CD4-positive, alpha-beta memory T cell (primary cell): ENCODE data around the gene SLC25A6. TPM values are rescaled to one million over a fixed set of nuclear protein-coding genes. Genes with fewer than 3 reads are reported as not detected.
A peak's percentile ranks its signal among the peaks of the same experiment; 100 is the strongest.
"Not testable (repeated sequence)": the region's sequence is repeated elsewhere in the genome, so short reads cannot be mapped to it uniquely, and the experiment has no call there.

Experiments
- CTCF ChIA-PET: fragments of 350-600 bp; sonication (Branson Sonifier 250); formaldehyde crosslinking; loops from one replicate; lab custom pipeline; 2021; ENCODE audit warnings: inconsistent platforms; ENCODE audit not compliant: partially characterized antibody; lab: Charles Lee
- POLR2A ChIA-PET: fragments of 350-600 bp; sonication (Branson Sonifier 250); formaldehyde crosslinking; loops from one replicate; lab custom pipeline; 2021; ENCODE audit not compliant: partially characterized antibody; lab: Charles Lee
- DNase-seq, 5 donors: peaks; one replicate each; pipeline versions ENCODE4 v3.0.0 to v3.0.0-alpha.2; 2020 to 2022; ENCODE audit warnings: mixed read lengths in 1 of 5
- H3K27ac ChIP-seq: one replicate; pipeline ENCODE4 v1.7.0; 2013; ENCODE audit warnings: low read depth, low read length
- H3K27me3 ChIP-seq: 2 replicates; pipeline ENCODE4 v1.7.0; 2013; ENCODE audit warnings: mild to moderate bottlenecking, low read length, moderate library complexity; ENCODE audit not compliant: insufficient read depth
- H3K36me3 ChIP-seq: 2 replicates; pipeline ENCODE4 v1.7.0; 2013; ENCODE audit warnings: mild to moderate bottlenecking, low read length, moderate library complexity; ENCODE audit not compliant: insufficient read depth
- H3K4me1 ChIP-seq: 2 replicates; pipeline ENCODE4 v1.7.0; 2013; ENCODE audit warnings: mild to moderate bottlenecking, low read length, moderate library complexity; ENCODE audit not compliant: insufficient read depth
- H3K4me3 ChIP-seq, 2 donors: one replicate each; pipeline ENCODE4 v1.7.0; 2013; ENCODE audit warnings: low read length in 2 of 2, mild to moderate bottlenecking in 1 of 2
- H3K9me3 ChIP-seq, 2 donors: one replicate each; pipeline ENCODE4 v1.7.0; 2013; ENCODE audit warnings: low read length in 2 of 2, control low read depth in 1 of 2; ENCODE audit not compliant: control insufficient read depth in 1 of 2
- H3K27ac Mint-ChIP-seq, 7 donors: one replicate each; pipeline ENCODE4 v1.8.0; 2020 to 2021; ENCODE audit warnings: mixed read lengths in 7 of 7, mild to moderate bottlenecking in 6 of 7, inconsistent platforms in 3 of 7, moderate library complexity in 3 of 7
- H3K27me3 Mint-ChIP-seq, 2 donors: one replicate each; pipeline ENCODE4 v1.8.0; 2020 to 2021; ENCODE audit warnings: mixed read lengths in 2 of 2
- H3K36me3 Mint-ChIP-seq, 2 donors: one replicate each; pipeline ENCODE4 v1.8.0; 2020 to 2021; ENCODE audit warnings: mixed read lengths in 2 of 2, inconsistent platforms in 1 of 2, mild to moderate bottlenecking in 1 of 2
- H3K4me1 Mint-ChIP-seq, 4 donors: one replicate each; pipeline ENCODE4 v1.8.0; 2020 to 2021; ENCODE audit warnings: mixed read lengths in 4 of 4, mild to moderate bottlenecking in 1 of 4
- H3K4me3 Mint-ChIP-seq, 8 donors: one replicate each; pipeline ENCODE4 v1.8.0; 2020 to 2021; ENCODE audit warnings: mixed read lengths in 8 of 8, mild to moderate bottlenecking in 7 of 8, moderate library complexity in 6 of 8, inconsistent platforms in 3 of 8
- H3K9me3 Mint-ChIP-seq, 8 donors: one replicate each; pipeline ENCODE4 v1.8.0; 2020 to 2021; ENCODE audit warnings: mixed read lengths in 8 of 8, mild to moderate bottlenecking in 5 of 8, inconsistent platforms in 3 of 8, moderate library complexity in 1 of 8
- intact Hi-C: fragments of 100-400 bp; cut with micrococcal nuclease; formaldehyde crosslinking; loops from one replicate; pipeline ENCODE4 v1.15.1; 2023
- polyA plus RNA-seq, 2 donors: library from polyadenylated mRNA; unstranded; fragments of 300-500 nt; fragmentation: Illumina TruSeq; gene quantifications; one replicate each; pipeline ENCODE4 v1.2.3, GENCODE V29; 2021
- total RNA-seq, 2 experiments: library from RNA; stranded (reverse); gene quantifications; one replicate each; pipeline ENCODE4 v1.2.3, GENCODE V29; 2021

Gene SLC25A6
- total and polyA plus RNA-seq, 4 experiments from 2014 or later: 249 to 540 (median 388) TPM

DNA sequence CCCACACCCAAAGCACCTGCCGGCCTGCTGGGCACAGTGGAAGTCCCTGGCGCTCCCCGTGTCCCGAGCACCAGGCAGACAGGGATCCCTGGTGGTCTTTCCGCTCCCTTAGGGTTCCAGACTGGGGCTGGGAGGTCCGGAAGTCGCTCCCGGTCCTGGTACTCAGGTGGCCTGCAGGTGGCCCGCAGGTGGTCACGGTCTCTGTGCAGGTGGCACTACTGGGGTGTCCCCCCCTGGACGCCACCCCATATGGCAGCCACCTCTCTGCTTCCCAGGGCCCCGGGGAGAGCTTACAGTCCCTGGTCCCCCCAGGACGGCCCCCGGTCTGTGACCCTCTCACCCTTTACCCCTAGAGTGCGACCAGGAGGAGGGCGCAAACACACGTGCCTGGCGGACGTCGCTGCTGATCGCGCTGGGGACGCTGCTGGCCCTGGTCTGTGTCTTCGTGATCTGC is 13.6 kb downstream of the SLC25A6 start:
- intact Hi-C loops: no loop called here
- Mint-ChIP-seq H3K36me3 (peaks cover 0 to under 1% of the 10 kb centered on the region in 2 donors), H3K27me3 (no peaks in the 10 kb centered on the region), H3K27ac (peak overlapping the region in 1 of 7 donors; percentile 35), H3K4me1 (peaks cover 0 to 5% (median 1%) of the 10 kb centered on the region in 4 donors), H3K4me3 (no peak overlapping the region), H3K9me3 (no peaks in the 10 kb centered on the region)
- DNase-seq: no peak
- no peaks in the 10 kb centered on the region for H3K36me3 ChIP-seq
- no peaks in the 10 kb centered on the region for H3K4me1 ChIP-seq
- ChIA-PET POLR2A (no interaction called here), CTCF (no interaction called here)
- H3K9me3 ChIP-seq: no peaks in the 10 kb centered on the region
- no peak overlapping the region for H3K4me3 ChIP-seq
- no peak overlapping the region for H3K27ac ChIP-seq
- H3K27me3 ChIP-seq: no peaks in the 10 kb centered on the region

DNA sequence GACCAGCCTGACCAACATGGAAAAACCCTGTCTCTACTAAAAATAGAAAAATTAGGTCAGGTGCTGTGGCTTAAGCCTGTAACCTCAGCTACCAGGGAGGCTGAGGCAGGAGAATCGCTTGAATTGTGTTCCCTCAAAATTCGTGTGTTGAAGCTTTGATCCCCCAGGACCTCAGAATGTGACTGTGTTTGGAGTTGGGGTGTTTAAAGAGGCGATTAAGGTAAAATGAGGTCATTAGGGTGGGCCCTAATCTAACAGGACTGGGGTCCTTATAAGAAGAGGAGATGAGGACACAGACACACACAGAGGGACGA is 23.6 kb downstream of the SLC25A6 start:
- CTCF ChIA-PET: no interaction called here
- no peaks in the 10 kb centered on the region for H3K9me3 ChIP-seq
- no peaks in the 10 kb centered on the region for H3K27me3 Mint-ChIP-seq
- intact Hi-C loops: no loop called here
- H3K4me1 ChIP-seq: no peaks in the 10 kb centered on the region
- H3K4me1 Mint-ChIP-seq: no peaks in the 10 kb centered on the region
- no peak overlapping the region for H3K4me3 Mint-ChIP-seq
- peak overlapping the region in 2 of 7 donors; percentile 50 to 52 for H3K27ac Mint-ChIP-seq
- POLR2A ChIA-PET: no interaction called here
- H3K36me3 Mint-ChIP-seq: peaks cover 2 to 4% of the 10 kb centered on the region in 2 donors
- no peaks in the 10 kb centered on the region for H3K27me3 ChIP-seq
- no peaks in the 10 kb centered on the region for H3K9me3 Mint-ChIP-seq
- no peak overlapping the region for H3K27ac ChIP-seq
- H3K4me3 ChIP-seq: no peak overlapping the region
- DNase-seq: no peak
- H3K36me3 ChIP-seq: no peaks in the 10 kb centered on the region

DNA sequence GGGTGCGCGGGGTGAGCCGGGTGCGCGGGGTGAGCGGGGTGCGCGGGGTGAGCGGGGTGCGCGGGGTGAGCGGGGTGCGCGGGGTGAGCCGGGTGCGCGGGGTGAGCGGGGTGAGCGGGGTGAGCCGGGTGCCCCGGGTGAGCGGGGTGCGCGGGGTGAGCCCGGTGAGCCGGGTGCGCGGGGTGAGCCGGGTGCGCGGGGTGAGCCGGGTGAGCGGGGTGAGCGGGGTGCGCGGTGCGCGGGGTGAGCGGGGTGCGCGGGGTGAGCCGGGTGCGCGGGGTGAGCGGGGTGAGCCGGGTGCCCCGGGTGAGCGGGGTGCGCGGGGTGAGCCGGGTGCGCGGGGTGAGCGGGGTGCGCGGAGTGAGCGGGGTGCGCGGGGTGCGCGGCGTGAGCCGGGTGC is 25.6 kb downstream of the SLC25A6 start:
- H3K4me3 ChIP-seq, H3K9me3 Mint-ChIP-seq, intact Hi-C loops, POLR2A ChIA-PET, H3K27ac Mint-ChIP-seq, H3K4me1 ChIP-seq, CTCF ChIA-PET, H3K9me3 ChIP-seq, H3K4me3 Mint-ChIP-seq, H3K4me1 Mint-ChIP-seq, H3K27ac ChIP-seq, DNase-seq, H3K36me3 ChIP-seq, H3K27me3 ChIP-seq, H3K27me3 Mint-ChIP-seq: not testable (repeated sequence)
- peaks cover 8 to 13% of the 10 kb centered on the region in 2 donors for H3K36me3 Mint-ChIP-seq

DNA sequence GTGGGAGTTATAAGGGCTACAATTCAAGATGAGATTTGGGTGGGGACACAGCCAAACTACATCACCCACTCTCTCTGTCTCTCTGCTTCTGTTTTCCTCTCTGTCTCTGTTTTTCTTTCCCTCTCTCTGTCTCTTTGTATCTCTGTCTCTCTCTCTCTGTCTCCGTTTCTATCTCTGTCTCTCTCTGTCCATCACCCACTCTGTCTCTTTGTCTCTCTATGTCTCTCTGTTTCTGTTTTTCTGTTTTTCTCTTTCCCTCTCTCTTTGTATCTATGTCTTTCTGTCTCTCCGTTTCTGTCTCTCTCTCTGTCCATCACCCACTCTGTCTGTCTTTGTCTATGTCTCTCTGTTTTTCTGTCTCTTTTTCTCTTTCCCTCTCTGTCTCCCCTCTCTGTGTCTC is 30.0 kb downstream of the SLC25A6 start:
- intact Hi-C loops: no loop called here
- ChIA-PET POLR2A (no interaction called here), CTCF (no interaction called here)
- no peak for DNase-seq
- H3K4me3 ChIP-seq: no peak overlapping the region
- no peaks in the 10 kb centered on the region for H3K9me3 ChIP-seq
- Mint-ChIP-seq H3K4me1 (peaks cover 0 to 8% (median 3%) of the 10 kb centered on the region in 4 donors), H3K27ac (peak overlapping the region in 5 of 7 donors; percentile 2 to 93 (median 49)), H3K27me3 (no peaks in the 10 kb centered on the region), H3K36me3 (peaks cover 10 to 31% of the 10 kb centered on the region in 2 donors), H3K4me3 (no peak overlapping the region), H3K9me3 (peaks cover 0 to 11% (median 0%) of the 10 kb centered on the region in 8 donors)
- H3K27me3 ChIP-seq: no peaks in the 10 kb centered on the region
- no peak overlapping the region for H3K27ac ChIP-seq
- no peaks in the 10 kb centered on the region for H3K4me1 ChIP-seq
- H3K36me3 ChIP-seq: no peaks in the 10 kb centered on the region

DNA sequence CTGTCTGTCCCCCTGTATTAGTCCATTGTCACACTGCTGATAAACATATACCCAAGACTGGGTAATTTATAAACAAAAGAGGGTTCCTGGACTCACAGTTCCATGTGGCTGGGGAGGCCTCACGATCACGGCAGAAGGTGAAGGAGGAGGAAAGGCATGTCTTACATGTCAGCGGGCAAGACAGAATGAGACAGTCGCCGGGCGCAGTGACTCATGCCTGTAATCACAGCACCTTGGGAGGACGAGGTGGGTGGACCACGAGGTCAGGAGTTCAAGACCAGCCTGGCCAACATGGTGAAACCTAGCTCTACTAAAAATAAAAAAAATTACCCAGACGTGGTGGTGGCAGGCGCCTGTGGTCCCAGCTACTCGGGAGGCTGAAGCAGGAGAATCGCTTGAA is 30.6 kb downstream of the SLC25A6 start:
- H3K9me3 ChIP-seq: no peaks in the 10 kb centered on the region
- no peaks in the 10 kb centered on the region for H3K4me1 ChIP-seq
- Mint-ChIP-seq H3K27me3 (no peaks in the 10 kb centered on the region), H3K27ac (peak overlapping the region in 2 of 7 donors; percentile 43 to 85), H3K4me3 (no peak overlapping the region), H3K9me3 (peaks cover 0 to 11% (median 0%) of the 10 kb centered on the region in 8 donors), H3K36me3 (peaks cover 10 to 31% of the 10 kb centered on the region in 2 donors), H3K4me1 (peaks cover 0 to 8% (median 3%) of the 10 kb centered on the region in 4 donors)
- POLR2A ChIA-PET: no interaction called here
- no peak for DNase-seq
- CTCF ChIA-PET: no interaction called here
- no peaks in the 10 kb centered on the region for H3K27me3 ChIP-seq
- intact Hi-C loops: no loop called here
- H3K27ac ChIP-seq: no peak overlapping the region
- H3K4me3 ChIP-seq: no peak overlapping the region
- H3K36me3 ChIP-seq: no peaks in the 10 kb centered on the region

DNA sequence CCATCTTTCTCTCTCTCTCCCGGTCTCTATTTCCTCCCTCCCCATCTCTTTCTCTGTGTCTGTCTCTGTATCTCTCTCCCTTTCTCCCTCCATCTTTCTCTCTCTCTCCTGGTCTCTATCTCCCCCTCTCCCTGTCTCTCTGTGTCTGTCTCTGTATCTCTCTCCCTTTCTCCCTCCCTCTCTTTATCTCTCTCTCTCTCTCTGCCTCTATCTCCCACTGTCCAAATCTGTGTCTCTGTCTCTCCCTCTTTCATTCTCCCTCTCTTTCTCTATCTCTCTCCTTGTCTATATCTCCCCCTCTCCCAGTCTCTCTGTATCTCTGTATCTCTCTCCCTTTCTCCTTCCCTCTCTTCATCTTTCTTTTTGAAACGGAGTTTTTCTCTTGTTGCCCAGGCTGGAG is 31.7 kb downstream of the SLC25A6 start:
- intact Hi-C loops: no loop called here
- Mint-ChIP-seq H3K4me1 (peaks cover 0 to 9% (median 5%) of the 10 kb centered on the region in 4 donors), H3K27me3 (no peaks in the 10 kb centered on the region), H3K36me3 (peaks cover 10 to 31% of the 10 kb centered on the region in 2 donors), H3K4me3 (no peak overlapping the region), H3K27ac (no peak overlapping the region), H3K9me3 (peaks cover 0 to 11% (median 0%) of the 10 kb centered on the region in 8 donors)
- H3K4me3 ChIP-seq: no peak overlapping the region
- H3K27me3 ChIP-seq: no peaks in the 10 kb centered on the region
- H3K27ac ChIP-seq: no peak overlapping the region
- no peaks in the 10 kb centered on the region for H3K4me1 ChIP-seq
- POLR2A ChIA-PET: no interaction called here
- no peak for DNase-seq
- CTCF ChIA-PET: no interaction called here
- H3K36me3 ChIP-seq: no peaks in the 10 kb centered on the region
- no peaks in the 10 kb centered on the region for H3K9me3 ChIP-seq

DNA sequence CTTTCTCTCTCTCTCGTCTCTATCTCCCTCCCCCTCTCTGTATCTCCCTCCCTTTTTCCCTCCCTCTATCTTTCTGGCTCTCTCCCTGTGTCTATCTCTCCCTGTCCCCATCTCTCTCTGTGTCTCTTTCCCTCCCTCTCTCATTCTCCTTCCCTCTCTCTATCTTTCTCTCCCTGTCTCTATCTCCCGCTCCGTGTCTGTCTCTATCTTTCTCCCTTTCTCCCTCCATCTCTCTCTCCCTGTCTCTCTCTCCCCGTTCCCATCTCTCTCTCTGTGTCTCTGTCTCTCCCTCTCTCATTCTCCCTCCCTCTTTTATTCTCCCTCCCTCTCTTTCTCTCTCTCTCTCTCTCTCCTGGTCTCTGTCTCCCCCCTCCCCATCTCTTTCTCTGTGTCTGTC is 32.4 kb downstream of the SLC25A6 start:
- H3K36me3 Mint-ChIP-seq: peaks cover 10 to 31% of the 10 kb centered on the region in 2 donors
- POLR2A ChIA-PET: no interaction called here
- H3K4me3 Mint-ChIP-seq: no peak overlapping the region

More for the DNA sequence above, 32.4 kb downstream of the SLC25A6 start:
- no peak for DNase-seq
- Mint-ChIP-seq H3K9me3 (peaks cover 0 to 11% (median 0%) of the 10 kb centered on the region in 8 donors), H3K4me1 (peaks cover 0 to 9% (median 5%) of the 10 kb centered on the region in 4 donors), H3K27ac (peak overlapping the region in 4 of 7 donors; percentile 4 to 90 (median 45)), H3K27me3 (no peaks in the 10 kb centered on the region)
- Histone ChIP-seq H3K27me3 (no peaks in the 10 kb centered on the region), H3K4me3 (no peak overlapping the region), H3K4me1 (no peaks in the 10 kb centered on the region), H3K36me3 (no peaks in the 10 kb centered on the region), H3K9me3 (no peaks in the 10 kb centered on the region), H3K27ac (no peak overlapping the region)
- intact Hi-C loops: no loop called here
- CTCF ChIA-PET: no interaction called here
